Globus pallidus (tissue), 1 donor: ENCODE measurements around the gene PLXDC1.
"Not testable (repeated sequence)": the region's sequence is repeated elsewhere in the genome, so short reads cannot be mapped to it uniquely, and the experiment has no call there.

ENCODE experiments used
- DNase-seq: peaks from one replicate; pipeline ENCODE4 v3.0.0-alpha.2; 2015; ENCODE audit warnings: low spot score

PLXDC1 gene

DNA sequence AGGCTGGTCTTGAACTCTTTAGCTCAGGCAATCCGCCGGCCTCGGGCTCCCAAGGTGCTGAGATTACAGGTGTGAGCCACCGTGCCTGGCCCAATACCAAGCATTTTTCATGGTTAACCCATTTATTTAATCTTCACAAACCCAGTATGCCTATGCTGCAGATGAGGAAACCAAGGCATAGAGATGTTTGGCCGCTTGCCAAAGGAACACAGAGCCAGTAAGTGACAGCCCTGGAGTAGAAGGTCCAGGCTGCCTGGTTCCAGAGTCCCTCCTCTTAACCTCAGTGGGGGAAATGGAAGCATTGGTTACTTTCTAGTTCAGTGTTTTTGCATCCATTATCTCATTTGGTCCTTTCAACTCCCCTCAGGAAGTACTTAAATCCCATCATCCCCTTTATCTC is 29.9 kb upstream of the PLXDC1 start:
- DNase-seq, result no peak

DNA sequence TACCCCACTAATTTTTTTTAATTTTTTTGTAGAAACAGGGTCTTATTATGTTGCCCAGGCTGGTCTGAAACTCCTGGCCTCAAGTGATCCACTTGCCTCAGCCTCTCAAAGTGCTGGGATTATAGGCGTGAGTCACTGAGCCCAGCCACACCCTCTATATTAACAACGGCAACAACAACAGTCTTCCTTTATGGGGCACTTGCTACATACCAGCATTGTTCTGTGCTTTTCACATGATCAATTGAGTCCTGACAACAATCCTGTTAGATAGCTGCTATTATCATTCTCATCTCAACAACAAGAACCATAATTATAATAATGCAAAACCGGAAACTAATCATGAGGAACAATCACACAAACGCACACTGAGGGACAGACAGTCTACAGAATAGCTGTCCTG is 27.1 kb upstream of the PLXDC1 start:
- no peak for DNase-seq

- DNase-seq, result no peak
These were observed 25.8 kb upstream of the PLXDC1 start for GRCh38 chr17:39177256-39177655.

DNA sequence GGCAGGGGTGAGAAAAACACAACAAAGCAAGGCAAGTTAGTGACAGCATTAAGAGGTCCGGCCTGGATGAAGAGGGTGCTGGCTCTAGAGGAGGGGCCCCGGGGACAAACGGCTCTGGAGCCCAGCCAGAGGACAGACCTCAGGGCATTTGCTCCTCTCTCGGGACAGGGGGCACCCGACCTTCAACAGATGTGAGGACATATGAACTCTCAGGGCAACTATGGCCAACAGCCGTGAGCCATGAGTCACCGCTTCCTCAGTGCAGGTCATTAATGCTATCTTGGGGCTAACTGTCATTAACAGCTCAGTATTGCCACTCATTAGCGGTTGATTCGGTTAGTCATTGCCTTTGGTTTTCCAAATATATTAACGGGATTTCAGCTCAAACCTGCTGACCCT is 24.3 kb upstream of the PLXDC1 start:
- DNase-seq, result no peak

- peak; percentile 46 for DNase-seq
These were observed 23.7 kb upstream of the PLXDC1 start for GRCh38 chr17:39174920-39175694.

DNA sequence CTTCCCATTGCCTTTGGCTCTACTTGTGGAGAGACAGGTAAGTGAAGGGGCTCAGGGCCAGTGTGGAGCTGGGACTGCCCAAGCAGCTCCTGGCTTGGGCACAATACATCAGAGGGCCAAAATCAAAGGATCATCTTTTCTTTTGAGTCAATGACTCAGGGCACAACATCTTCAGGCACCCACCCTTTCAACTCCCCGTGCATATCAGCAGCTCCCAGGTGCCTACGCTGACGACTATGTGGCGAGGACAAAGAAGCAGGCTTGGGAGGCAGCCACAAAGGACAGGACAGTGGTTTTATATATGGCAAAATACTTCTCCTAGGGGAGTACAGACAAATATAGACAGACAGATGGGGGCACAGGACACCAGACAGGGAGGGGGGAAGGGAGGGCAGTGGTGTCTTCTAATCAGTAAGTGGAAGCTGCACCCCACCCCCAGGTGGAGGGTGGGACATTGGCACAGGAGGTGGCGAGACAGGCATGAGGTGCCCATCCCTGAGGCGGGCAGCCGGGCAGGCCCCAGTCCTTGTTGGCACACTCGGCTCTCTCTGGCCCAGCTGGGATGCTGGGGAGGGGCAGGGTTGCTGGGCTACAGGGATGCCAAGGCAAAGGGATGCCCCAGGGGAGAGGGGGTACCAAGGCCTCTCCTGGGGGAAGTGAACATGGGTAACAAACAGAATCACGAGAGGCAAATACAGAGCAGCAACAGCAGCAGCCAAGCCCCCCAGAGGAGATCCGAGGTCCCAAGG is 22.3 kb upstream of the PLXDC1 start:
- DNase-seq, result no peak

DNA sequence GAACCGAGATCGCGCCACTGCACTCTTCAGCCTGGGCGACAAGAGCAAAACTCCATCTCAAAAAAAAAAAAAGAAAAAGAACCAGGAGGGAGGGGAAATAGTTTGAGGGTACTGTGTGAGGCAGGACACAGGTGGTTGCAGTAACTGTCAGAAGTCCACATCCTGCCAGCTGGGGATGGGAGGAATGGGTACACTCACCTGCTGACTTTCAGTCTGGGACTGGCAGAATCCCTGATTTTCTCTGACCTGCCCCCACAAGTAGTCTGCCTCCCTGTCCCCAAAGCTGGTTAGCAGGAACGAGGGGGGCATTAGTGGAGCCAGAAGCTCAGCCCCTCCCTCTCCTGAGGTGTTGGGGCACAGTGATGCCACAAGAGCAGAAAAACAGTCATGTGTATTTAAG is 21.6 kb upstream of the PLXDC1 start:
- DNase-seq, result no peak

- DNase-seq, result no peak
These were observed 20.5 kb upstream of the PLXDC1 start for GRCh38 chr17:39171933-39172332.

DNA sequence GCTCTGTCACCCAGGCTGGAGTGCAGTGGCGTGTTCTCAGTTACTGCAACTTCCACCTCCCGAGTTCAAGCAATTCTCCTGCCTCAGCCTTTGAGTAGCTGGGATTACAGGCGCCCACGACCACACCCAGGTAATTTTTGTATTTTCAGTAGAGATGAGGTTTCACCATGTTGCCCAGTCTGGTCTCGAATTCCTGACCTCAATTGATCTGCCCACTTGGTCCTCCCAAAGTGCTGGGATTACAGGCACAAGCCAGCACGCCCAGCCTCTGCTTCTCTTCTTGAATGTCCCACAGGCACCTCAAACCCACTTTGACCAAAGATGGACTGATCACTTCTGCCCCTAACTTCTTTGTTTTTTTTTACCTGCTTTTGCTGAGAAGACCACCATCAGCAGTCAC is 19.1 kb upstream of the PLXDC1 start:
- no peak for DNase-seq

DNA sequence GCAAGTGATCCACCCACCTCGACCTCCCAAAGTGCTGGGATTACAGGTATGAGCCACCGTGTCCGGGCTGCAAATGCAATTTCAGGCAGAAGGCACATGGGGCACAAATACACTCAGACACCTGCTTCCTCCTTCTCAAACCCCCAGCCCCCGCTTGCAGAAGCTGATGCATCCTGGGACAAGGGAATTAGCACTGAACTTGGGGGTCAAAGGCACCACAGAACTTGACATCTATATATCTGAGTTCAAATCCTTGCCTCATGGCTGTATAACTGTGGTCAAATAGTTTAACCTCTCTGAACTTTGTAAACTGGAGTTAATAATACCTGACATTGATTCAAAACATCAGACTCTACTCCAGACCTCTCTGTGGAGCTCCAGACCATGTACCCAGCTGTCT is 18.7 kb upstream of the PLXDC1 start:
- no peak for DNase-seq

- no peak for DNase-seq
These were observed 18.1 kb upstream of the PLXDC1 start for GRCh38 chr17:39169518-39169917.

GRCh38 chr17:39169101-39169500 is 17.7 kb upstream of the PLXDC1 start:
- DNase-seq, result no peak

GRCh38 chr17:39168503-39168902 is 17.1 kb upstream of the PLXDC1 start:
- not testable (repeated sequence) for DNase-seq

GRCh38 chr17:39167476-39167875 is 16.0 kb upstream of the PLXDC1 start:
- DNase-seq, result peak; percentile 68

DNA sequence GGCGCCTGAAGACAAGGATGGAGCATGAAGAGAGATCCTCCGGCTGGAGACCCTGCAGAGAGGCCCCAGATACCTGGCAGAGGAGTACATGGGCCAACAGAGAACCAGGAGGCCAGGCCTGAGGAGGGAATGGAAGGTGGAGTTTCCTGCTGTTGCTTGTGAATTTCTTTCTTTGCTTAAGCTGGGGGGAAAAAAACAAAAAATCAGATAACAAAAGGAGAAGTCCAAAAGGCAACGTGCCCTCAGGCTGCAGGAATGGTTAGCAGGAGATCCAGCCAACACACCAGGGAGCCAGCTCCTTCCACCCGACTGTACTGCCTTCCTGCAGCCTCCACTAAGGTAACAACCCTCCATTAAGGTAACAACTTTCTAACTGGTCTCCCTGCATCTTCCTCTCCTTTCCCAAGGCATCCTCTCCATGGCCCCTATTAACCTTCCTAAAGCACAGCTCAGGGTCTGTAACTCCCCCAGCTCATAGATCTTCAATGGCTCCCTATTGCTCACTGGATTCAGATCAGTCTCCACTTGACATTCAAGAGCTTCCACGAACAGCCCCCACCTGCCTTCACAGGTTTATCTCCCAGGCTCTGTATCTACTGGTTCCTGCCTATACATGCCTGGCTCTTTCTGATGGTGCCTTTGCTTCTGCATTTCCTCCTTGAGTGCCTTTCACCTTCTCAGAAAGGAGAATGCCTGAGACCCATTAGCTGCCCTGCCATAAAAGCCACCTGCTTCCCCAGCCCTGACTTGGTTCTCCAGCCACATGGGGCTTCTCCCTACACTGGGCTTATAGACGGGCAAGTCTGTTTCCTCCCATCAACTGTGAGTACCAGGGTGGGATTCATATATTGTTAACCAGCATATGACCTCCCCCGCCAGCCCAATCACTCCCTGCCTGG is 15.2 kb upstream of the PLXDC1 start:
- DNase-seq, result no peak

DNA sequence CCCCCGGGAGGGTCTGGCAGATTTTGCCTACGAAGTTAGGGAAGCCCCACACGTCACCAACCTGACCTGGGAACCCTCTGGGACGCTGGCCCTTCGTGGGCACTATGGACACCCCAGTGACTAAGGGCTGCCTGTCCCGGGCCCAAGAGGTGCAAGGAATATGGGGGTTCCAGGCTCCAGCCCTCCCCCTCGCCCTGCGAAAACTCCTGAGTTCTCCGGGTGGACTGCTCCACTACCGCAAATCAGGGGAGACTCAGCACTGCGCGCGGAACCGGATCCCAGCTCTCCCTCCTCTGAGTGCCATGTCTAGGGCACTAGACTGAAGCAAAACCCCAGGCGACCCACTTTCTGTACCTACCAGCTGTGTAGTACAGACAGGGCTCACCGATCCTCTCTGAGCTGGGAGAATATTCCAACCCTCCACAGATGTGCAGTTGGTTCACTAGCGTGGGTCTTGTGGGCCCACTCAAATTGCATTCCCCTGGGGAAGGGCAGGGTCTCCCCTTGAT is 14.5 kb upstream of the PLXDC1 start, which contains the start of gene ARL5C:
Gene ARL5C (minus strand): TSS at position 321 of the 509 bp plus-strand sequence. CDS start 401 bp downstream, outside the sequence.
- no peak for DNase-seq

DNA sequence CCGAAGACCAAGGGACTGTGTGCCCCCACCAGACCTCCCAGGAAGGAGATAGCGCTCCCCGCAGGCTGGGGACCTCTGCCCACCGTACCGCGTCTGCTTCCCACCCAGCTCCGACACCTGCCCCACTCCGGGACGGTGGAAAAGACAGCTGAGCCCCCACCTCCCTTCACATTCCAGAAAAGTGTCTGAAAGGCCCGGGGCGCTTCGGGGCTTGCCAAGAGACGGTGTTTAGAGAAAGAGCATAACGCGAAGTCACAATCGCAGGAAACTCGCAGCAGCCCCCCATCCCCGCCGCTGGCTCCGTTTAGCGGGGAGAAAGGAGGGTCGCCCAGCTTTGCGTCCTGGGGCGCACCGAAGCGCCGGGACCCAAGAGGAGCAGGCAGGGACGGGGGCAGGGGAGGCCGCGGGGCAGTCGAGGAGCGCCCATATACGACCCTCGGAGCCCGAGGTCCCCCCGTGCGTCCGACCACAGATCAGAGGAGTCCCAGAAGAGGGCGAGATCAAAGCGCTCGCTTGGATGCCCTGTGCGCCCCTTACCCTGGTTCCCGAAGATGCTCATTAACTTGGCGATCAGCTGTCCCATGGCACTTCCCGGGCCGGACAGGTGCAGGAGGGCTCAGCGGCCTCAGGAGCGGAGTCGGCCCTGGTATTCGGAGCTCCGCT is 13.9 kb upstream of the PLXDC1 start:
- DNase-seq, result no peak

DNA sequence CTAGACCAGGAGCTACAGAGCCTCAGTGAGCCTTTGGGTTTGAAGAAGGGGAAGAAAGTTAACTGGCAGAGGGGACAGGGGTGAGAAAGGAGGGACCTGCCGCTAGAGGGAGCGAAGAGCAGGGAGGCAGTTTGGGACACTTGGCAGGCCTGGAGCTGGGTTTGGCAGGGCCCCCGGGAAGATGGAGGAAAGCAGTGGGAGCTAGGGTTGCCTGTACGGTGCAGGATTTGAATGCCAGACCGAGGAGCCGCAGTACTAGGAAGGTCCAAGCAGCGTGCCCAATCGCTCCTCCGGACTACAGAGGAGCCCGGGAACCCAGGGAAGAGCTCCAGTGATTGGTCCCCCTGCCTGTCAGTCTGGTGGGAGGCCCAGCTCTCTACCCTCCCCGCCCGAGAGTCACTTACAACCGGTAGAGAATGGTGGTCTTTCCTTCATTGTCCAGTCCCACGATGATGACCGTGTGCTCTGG is 13.3 kb upstream of the PLXDC1 start:
- DNase-seq, result peak; percentile 69

- DNase-seq, result no peak
These were observed 10.5 kb upstream of the PLXDC1 start for GRCh38 chr17:39161962-39162361.

DNA sequence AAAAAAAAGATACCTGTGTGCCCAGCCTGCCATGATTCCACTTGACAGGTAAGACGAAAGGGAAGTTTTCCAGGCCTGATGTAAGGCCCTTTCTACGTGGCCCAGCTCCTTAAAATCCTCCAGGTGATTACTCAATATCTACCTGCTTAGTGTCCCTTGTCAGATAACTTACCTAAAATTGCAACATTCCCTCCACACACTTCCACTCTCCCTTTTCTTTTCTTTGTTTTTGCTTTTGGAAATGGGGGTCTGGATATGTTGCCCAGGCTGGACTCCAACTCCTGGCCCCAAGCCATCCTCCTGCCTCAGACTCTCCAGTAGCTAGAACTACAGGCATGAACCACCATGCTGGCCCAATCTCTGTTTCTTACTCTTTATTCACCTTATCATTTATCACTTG is 7.2 kb upstream of the PLXDC1 start:
- DNase-seq, result no peak

DNA sequence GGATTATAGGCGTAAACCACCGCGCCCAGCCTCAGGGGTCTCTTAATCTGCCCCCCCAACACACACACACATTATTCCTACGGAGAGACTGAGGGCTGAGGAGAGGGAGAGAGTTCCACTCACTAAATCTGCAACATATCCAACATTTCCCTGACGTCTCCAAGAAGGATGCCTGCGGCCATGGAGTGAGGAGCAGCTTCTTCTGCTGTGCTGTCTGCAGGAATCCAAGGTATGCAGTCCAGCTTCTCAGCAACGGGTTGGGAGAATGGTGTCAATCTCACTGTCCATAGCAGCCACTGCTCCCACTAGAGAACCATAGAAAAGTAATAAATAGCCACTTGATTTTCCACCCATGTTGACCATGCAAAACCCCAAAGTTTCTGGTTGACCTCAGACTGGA is 5.1 kb upstream of the PLXDC1 start:
- DNase-seq, result no peak

DNA sequence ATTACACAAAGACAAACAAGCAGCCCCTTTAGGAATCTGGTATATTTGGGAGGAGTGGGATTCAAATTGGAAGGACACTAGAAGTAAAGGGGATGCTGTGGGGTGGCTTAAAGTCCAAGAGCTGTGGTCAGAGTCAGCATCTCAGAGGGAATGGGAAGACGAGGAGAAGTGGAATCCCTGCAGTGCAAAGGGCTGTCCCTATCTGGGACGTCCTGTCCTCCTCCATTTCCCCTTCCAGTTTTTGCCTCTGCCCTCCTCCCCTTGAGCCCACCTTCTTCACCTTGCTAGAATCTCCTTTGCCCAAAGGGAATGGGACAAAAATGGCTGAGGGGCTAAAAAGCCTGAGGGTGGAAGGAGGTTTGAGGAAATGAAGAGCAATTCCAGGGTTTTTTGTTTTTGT is 4.2 kb upstream of the PLXDC1 start:
- DNase-seq, result no peak
